ENCODE data around the gene PRKAG1. TPM values are rescaled to one million over a fixed set of nuclear protein-coding genes. Genes with fewer than 3 reads are reported as not detected.

The PRKAG1 gene
- total and polyA plus RNA-seq, 11 donors = 72.0 to 107 (median 97.9) TPM

DNA sequence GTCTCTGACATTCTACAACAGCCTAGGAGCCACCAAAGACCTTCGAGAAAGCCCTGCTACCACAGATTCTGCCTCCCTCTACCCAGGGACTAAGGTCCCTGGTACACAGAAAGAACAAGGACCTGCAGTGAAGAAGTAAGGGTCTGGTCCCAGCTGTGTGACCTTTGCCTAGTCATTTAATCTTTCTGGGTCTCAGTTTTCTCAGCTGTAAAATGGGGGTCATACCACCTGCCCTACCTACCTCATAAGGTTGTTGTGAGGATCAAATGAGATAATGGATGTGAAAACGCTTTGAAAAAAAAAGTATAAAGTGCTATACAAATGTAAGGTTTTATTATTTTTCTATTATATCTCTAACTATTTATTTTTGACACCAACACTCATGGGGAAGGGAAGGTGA, 5.2 kb upstream of the PRKAG1 start:
- no peak for DNase-seq
- H3K9me3 ChIP-seq = no peaks in the 10 kb centered on the region
- peaks cover 0 to 83% (median 80%) of the 10 kb centered on the region in 9 donors for H3K36me3 ChIP-seq
- H3K4me1 ChIP-seq = peaks cover 0 to 10% (median 6%) of the 10 kb centered on the region in 12 donors
- no peak overlapping the region for H3K4me3 ChIP-seq
- H3K27ac ChIP-seq = no peak overlapping the region
- TF ChIP-seq, protein P1, sequence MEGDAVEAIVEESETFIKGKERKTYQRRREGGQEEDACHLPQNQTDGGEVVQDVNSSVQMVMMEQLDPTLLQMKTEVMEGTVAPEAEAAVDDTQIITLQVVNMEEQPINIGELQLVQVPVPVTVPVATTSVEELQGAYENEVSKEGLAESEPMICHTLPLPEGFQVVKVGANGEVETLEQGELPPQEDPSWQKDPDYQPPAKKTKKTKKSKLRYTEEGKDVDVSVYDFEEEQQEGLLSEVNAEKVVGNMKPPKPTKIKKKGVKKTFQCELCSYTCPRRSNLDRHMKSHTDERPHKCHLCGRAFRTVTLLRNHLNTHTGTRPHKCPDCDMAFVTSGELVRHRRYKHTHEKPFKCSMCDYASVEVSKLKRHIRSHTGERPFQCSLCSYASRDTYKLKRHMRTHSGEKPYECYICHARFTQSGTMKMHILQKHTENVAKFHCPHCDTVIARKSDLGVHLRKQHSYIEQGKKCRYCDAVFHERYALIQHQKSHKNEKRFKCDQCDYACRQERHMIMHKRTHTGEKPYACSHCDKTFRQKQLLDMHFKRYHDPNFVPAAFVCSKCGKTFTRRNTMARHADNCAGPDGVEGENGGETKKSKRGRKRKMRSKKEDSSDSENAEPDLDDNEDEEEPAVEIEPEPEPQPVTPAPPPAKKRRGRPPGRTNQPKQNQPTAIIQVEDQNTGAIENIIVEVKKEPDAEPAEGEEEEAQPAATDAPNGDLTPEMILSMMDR (IDR thresholded peaks at IDR 0.05) = no peak
- TF ChIP-seq POLR2A (IDR thresholded peaks at IDR 0.05) = no peak
- no peaks in the 10 kb centered on the region for H3K27me3 ChIP-seq
- no peak for ATAC-seq
- intact Hi-C loops (cut with DNase I) = loop anchor here in 1 of 10 donors (5.0 kb wide), 1 partner anchor 33 kb away; no protein-coding TSS in a partner anchor
- WGBS, 4 donors = 89 to 96% (median 95%) methylated on average over 2 of the region's 2 CpGs

DNA sequence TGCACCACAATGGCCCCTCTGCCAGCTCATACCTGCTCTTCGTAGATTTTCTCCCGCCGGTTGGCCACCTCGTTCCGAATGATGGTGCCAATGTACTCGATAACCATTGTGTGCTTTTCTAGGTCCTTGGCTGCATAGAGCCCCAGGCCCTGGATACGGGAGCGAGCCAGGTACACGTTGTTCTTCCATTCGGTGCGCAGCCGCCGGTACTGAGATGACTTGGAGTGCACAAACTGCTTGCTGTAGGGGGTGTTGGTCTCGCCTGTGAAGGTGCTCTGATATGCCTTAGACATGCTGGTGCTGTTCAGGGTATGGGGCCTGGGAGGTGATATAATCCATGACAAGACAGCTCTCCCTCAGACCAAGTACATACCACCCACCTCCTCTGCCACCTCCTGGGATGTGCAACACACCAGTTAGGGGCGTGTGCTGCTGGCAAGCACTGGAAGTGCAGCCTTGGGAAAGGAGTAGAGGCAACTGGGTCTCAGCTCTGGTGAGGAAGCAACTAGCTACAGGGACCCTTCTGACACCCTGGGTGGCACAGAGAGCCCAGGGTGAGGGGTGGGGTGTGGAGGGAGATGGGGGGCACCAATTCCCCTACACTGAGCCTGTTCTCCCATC, 4.1 kb upstream of the PRKAG1 start:
- peaks cover 0 to 72% (median 69%) of the 10 kb centered on the region in 9 donors for H3K36me3 ChIP-seq
- ATAC-seq = no peak
- intact Hi-C loops (cut with DNase I) = loop anchor here in 1 of 10 donors (5.0 kb wide), 1 partner anchor 35 kb away; no protein-coding TSS in a partner anchor
- no peaks in the 10 kb centered on the region for H3K27me3 ChIP-seq
- WGBS, 4 donors = 91 to 93% (median 92%) methylated on average over 15 of the region's 15 CpGs
- H3K27ac ChIP-seq = no peak overlapping the region
- no peak overlapping the region for H3K4me3 ChIP-seq
- H3K4me1 ChIP-seq = peaks cover 0 to 13% (median 8%) of the 10 kb centered on the region in 12 donors
- peak in 1 of 5 donors; percentile 18 for DNase-seq
- TF ChIP-seq, protein P1 (IDR thresholded peaks at IDR 0.05) = no peak
- TF ChIP-seq POLR2A (IDR thresholded peaks at IDR 0.05) = no peak
- H3K9me3 ChIP-seq = no peaks in the 10 kb centered on the region

DNA sequence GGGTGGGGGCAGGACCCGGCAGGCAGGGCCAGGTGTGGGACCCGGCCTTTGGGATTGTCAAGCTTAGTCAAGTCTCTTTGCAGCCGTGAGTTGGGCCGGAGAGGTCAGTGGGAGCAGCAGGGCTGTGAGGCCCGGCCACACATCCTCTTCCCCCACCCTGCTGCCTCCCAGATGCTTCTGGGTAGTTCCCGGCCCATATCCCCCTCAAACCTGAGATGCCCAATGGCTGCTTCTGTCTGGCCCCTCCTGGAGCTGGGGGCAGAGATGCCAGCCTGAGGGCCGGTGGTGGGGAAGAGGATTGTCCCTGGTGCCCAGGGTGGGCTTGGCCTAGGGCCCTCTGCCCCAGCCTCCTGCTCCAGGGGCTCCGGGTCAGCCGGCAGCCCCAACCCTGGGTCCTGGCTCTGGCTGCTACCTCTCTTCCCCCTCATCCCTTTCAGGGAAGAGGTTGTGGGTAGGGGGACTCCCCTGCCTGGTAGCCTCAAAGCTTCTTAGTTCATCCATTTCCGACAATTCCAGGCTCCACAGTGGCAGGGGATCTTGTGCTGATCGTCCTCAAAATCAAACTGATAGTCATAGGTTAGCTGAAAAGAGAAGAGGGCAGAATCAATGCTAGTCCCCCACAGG, 2.8 kb upstream of the PRKAG1 start:
- Histone ChIP-seq H3K27ac (no peak overlapping the region), H3K4me3 (no peak overlapping the region), H3K9me3 (no peaks in the 10 kb centered on the region), H3K4me1 (peaks cover 0 to 25% (median 17%) of the 10 kb centered on the region in 12 donors), H3K36me3 (peaks cover 0 to 59% (median 56%) of the 10 kb centered on the region in 9 donors), H3K27me3 (no peaks in the 10 kb centered on the region)
- 77 to 81% (median 81%) methylated on average over 9 to 11 of the region's 11 CpGs for WGBS, 4 donors
- intact Hi-C loops (cut with DNase I) = loop anchor here in 1 of 10 donors (5.0 kb wide), 1 partner anchor 36 kb away; no protein-coding TSS in a partner anchor
- TF ChIP-seq, protein P1 (IDR thresholded peaks at IDR 0.05) = no peak
- no peak for TF ChIP-seq POLR2A (IDR thresholded peaks at IDR 0.05)
- DNase-seq = peak in 1 of 5 donors; percentile 36
- no peak for ATAC-seq

DNA sequence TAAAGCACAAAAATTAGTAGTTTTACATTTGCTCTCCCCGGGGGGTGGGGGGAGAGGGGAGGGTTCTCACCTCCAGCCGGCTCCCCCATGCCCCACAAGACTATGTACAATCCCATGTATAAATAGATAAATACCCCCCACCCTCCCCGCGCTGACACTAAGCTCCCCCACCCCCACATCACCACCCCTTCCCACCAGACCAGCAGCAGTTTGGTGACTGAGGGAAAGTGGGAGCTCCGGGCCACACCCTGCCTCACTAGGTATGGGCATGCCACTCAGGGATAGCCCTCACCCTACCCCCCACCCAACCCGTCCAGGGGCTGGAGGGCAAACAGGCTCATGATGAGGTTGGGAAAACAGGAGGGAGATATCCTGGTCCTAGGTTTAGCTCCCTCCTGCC, 1.9 kb upstream of the PRKAG1 start:
- Histone ChIP-seq H3K36me3 (peaks cover 0 to 49% (median 46%) of the 10 kb centered on the region in 9 donors), H3K27me3 (no peaks in the 10 kb centered on the region), H3K9me3 (no peaks in the 10 kb centered on the region), H3K27ac (peak overlapping the region in 2 of 12 donors; percentile 95 to 96), H3K4me3 (no peak overlapping the region), H3K4me1 (peaks cover 0 to 31% (median 19%) of the 10 kb centered on the region in 12 donors)
- intact Hi-C loops (cut with DNase I) = loop anchor here in 1 of 10 donors (5.0 kb wide), 1 partner anchor 37 kb away; no protein-coding TSS in a partner anchor
- TF ChIP-seq, protein P1 (IDR thresholded peaks at IDR 0.05) = no peak
- no peak for TF ChIP-seq POLR2A (IDR thresholded peaks at IDR 0.05)
- no peak for ATAC-seq
- 78 to 88% (median 82%) methylated on average over 6 of the region's 6 CpGs for WGBS, 4 donors
- peak in 2 of 5 donors; percentile 19 to 28 for DNase-seq

All from heart left ventricle (tissue), 16 donors.